ENCODE data around the gene BTAF1.
"Not testable (repeated sequence)": the region's sequence is repeated elsewhere in the genome, so short reads cannot be mapped to it uniquely, and the experiment has no call there.

The BTAF1 gene

DNA sequence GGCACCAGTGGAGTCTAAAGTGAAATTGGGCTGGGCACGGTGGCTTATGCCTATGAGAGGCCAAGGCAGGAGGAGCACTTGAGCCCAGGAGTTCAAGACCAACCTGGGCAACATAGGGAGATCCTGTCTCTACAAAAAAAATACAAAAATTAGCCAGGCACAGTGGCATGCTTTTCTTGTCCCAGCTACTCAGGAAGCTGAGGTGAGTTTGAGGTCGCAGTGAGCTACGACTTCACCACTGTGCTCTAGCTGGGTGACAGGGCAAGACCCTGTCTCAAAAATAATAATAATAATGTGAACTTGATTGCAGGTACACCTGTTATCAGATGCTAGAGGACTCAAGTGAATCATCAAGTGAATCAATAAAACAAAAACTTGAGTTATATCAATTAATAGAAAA, 108.0 kb downstream of the BTAF1 start:
- no peak overlapping the region for H3K27ac Mint-ChIP-seq
- peaks cover 48% of the 10 kb centered on the region for H3K36me3 Mint-ChIP-seq (ENCODE audit: low read depth)
- no peak overlapping the region for H3K4me3 Mint-ChIP-seq
- H3K9me3 Mint-ChIP-seq: no peaks in the 10 kb centered on the region
- H3K4me1 Mint-ChIP-seq (ENCODE audit: low read depth): no peaks in the 10 kb centered on the region
- H3K27me3 Mint-ChIP-seq (ENCODE audit: low read depth): no peaks in the 10 kb centered on the region

- not testable (repeated sequence) for H3K27ac Mint-ChIP-seq; H3K9me3 Mint-ChIP-seq; H3K4me1 Mint-ChIP-seq (ENCODE audit: low read depth); H3K27me3 Mint-ChIP-seq (ENCODE audit: low read depth); H3K4me3 Mint-ChIP-seq
- H3K36me3 Mint-ChIP-seq (ENCODE audit: low read depth): peaks cover 41% of the 10 kb centered on the region
Measured at GRCh38 chr10:92033070-92033469, 109.5 kb downstream of the BTAF1 start.

DNA sequence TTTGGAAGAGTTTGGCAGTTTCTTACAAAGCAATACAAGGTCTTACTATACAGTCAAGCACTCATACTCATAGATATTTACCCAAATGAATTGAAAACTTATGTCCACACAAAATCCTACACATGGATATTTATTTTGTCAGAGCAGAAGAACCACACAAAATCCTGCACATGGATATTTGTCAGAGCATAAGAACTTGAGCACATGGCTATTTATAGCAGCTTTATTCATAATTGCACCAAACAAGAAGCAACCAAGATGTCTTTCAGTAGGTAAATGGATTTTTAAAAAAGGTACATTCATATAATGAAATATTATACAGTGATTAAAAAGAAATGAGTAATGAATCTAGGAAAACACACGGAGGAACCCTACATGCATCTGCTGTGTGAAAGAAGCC, 115.4 kb downstream of the BTAF1 start:
- Mint-ChIP-seq H3K4me1 (ENCODE audit: low read depth) (peaks cover 4% of the 10 kb centered on the region), H3K27me3 (ENCODE audit: low read depth) (no peaks in the 10 kb centered on the region), H3K27ac (no peak overlapping the region), H3K9me3 (no peaks in the 10 kb centered on the region), H3K4me3 (no peak overlapping the region), H3K36me3 (ENCODE audit: low read depth) (peaks cover 16% of the 10 kb centered on the region)

DNA sequence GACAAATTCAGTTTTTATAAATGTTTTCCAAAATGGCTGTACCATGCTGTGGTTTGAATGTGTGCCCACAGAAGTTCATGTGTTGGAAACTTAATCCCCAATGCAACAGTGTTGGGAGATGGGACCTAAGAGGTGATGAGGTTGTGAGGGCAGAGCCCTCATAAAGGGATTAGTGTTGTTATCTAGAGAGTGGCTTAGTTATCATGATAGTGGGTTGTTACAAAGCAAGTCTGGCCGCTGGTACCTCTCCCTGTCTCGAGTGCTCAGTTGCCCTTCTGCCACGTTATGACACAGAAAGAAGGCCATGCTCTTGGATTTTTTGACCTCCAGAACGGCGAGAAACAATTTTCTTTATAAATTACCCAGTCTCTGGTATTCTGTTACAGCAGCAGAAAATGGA, 119.0 kb downstream of the BTAF1 start:
- no peak overlapping the region for H3K4me3 Mint-ChIP-seq
- H3K27ac Mint-ChIP-seq: no peak overlapping the region
- H3K9me3 Mint-ChIP-seq: no peaks in the 10 kb centered on the region
- H3K27me3 Mint-ChIP-seq (ENCODE audit: low read depth): no peaks in the 10 kb centered on the region
- H3K4me1 Mint-ChIP-seq (ENCODE audit: low read depth): peaks cover 7% of the 10 kb centered on the region
- H3K36me3 Mint-ChIP-seq (ENCODE audit: low read depth): peaks cover 3% of the 10 kb centered on the region

GRCh38 chr10:92045641-92046106, 122.1 kb downstream of the BTAF1 start:
- no peak overlapping the region for H3K4me3 Mint-ChIP-seq
- no peaks in the 10 kb centered on the region for H3K27me3 Mint-ChIP-seq (ENCODE audit: low read depth)
- H3K36me3 Mint-ChIP-seq (ENCODE audit: low read depth): peaks cover 1% of the 10 kb centered on the region
- no peak overlapping the region for H3K27ac Mint-ChIP-seq
- peaks cover 17% of the 10 kb centered on the region for H3K4me1 Mint-ChIP-seq (ENCODE audit: low read depth)
- no peaks in the 10 kb centered on the region for H3K9me3 Mint-ChIP-seq

GRCh38 chr10:92047215-92047614, 123.6 kb downstream of the BTAF1 start:
- H3K27me3 Mint-ChIP-seq (ENCODE audit: low read depth): no peaks in the 10 kb centered on the region
- no peak overlapping the region for H3K4me3 Mint-ChIP-seq
- H3K36me3 Mint-ChIP-seq (ENCODE audit: low read depth): peaks cover 3% of the 10 kb centered on the region
- no peak overlapping the region for H3K27ac Mint-ChIP-seq
- peaks cover 13% of the 10 kb centered on the region for H3K4me1 Mint-ChIP-seq (ENCODE audit: low read depth)
- H3K9me3 Mint-ChIP-seq: no peaks in the 10 kb centered on the region

- no peak overlapping the region for H3K4me3 Mint-ChIP-seq
- H3K36me3 Mint-ChIP-seq (ENCODE audit: low read depth): peaks cover 2% of the 10 kb centered on the region
- no peaks in the 10 kb centered on the region for H3K27me3 Mint-ChIP-seq (ENCODE audit: low read depth)
- H3K27ac Mint-ChIP-seq: no peak overlapping the region
- peaks cover 10% of the 10 kb centered on the region for H3K4me1 Mint-ChIP-seq (ENCODE audit: low read depth)
- no peaks in the 10 kb centered on the region for H3K9me3 Mint-ChIP-seq
Measured at GRCh38 chr10:92052088-92052487, 128.5 kb downstream of the BTAF1 start.

- H3K4me1 Mint-ChIP-seq (ENCODE audit: low read depth): peaks cover 8% of the 10 kb centered on the region
- H3K27me3 Mint-ChIP-seq (ENCODE audit: low read depth): no peaks in the 10 kb centered on the region
- no peaks in the 10 kb centered on the region for H3K9me3 Mint-ChIP-seq
- no peak overlapping the region for H3K4me3 Mint-ChIP-seq
- H3K36me3 Mint-ChIP-seq (ENCODE audit: low read depth): peaks cover 2% of the 10 kb centered on the region
- no peak overlapping the region for H3K27ac Mint-ChIP-seq
Measured at GRCh38 chr10:92052741-92053140, 129.2 kb downstream of the BTAF1 start.

GRCh38 chr10:92054807-92055206, 131.2 kb downstream of the BTAF1 start:
- Mint-ChIP-seq H3K27me3 (ENCODE audit: low read depth) (no peaks in the 10 kb centered on the region), H3K4me1 (ENCODE audit: low read depth) (no peaks in the 10 kb centered on the region), H3K9me3 (no peaks in the 10 kb centered on the region), H3K4me3 (no peak overlapping the region), H3K27ac (no peak overlapping the region), H3K36me3 (ENCODE audit: low read depth) (peaks cover 2% of the 10 kb centered on the region)

DNA sequence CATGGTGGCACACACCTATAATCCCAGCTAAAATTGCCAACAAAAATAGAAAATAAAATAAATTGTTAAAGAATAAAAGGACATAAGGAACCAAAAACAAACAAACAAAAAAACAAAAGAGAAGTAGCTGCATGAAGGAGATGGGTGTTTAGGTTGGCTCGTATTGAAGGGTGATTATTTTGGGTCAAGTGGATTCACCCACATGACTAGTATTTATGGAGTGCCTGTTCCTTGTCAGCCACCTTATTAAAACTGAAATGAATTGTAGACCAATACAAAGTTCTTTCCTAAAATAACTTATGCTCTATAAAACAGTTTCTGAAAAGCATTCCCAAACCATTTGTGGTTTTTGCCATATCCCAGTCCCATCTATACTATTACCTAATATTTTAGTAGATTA, 138.7 kb downstream of the BTAF1 start:
- H3K4me3 Mint-ChIP-seq: no peak overlapping the region
- H3K36me3 Mint-ChIP-seq (ENCODE audit: low read depth): no peaks in the 10 kb centered on the region
- H3K9me3 Mint-ChIP-seq: no peaks in the 10 kb centered on the region
- H3K4me1 Mint-ChIP-seq (ENCODE audit: low read depth): no peaks in the 10 kb centered on the region
- H3K27me3 Mint-ChIP-seq (ENCODE audit: low read depth): no peaks in the 10 kb centered on the region
- no peak overlapping the region for H3K27ac Mint-ChIP-seq

DNA sequence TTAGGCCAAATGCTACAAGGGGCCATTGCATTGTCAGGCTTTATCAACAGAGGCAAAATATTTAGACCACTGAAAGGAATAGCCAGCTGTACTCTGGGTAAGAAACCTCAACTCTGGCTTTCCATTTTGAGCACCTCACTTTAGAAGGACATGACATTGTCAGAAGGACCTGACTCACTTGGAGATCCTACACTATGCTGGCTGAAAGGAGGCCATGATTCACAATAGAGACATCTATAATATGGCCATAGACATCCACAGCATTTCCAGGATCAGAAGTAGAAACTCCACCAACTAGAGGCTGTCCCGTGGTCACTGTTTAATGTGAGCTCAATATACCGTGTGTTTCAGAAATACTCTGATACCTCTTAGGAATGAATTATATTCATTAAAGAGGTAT, 140.9 kb downstream of the BTAF1 start:
- Mint-ChIP-seq H3K4me3 (no peak overlapping the region), H3K27ac (no peak overlapping the region), H3K27me3 (ENCODE audit: low read depth) (no peaks in the 10 kb centered on the region), H3K36me3 (ENCODE audit: low read depth) (no peaks in the 10 kb centered on the region), H3K4me1 (ENCODE audit: low read depth) (no peaks in the 10 kb centered on the region), H3K9me3 (no peaks in the 10 kb centered on the region)

GRCh38 chr10:92066386-92066785, 142.8 kb downstream of the BTAF1 start:
- no peak overlapping the region for H3K4me3 Mint-ChIP-seq
- H3K4me1 Mint-ChIP-seq (ENCODE audit: low read depth): no peaks in the 10 kb centered on the region
- no peaks in the 10 kb centered on the region for H3K36me3 Mint-ChIP-seq (ENCODE audit: low read depth)
- H3K27ac Mint-ChIP-seq: no peak overlapping the region
- H3K27me3 Mint-ChIP-seq (ENCODE audit: low read depth): no peaks in the 10 kb centered on the region
- no peaks in the 10 kb centered on the region for H3K9me3 Mint-ChIP-seq

GRCh38 chr10:92068900-92069299, 145.3 kb downstream of the BTAF1 start:
- Mint-ChIP-seq H3K36me3 (ENCODE audit: low read depth) (no peaks in the 10 kb centered on the region), H3K4me3 (no peak overlapping the region), H3K27me3 (ENCODE audit: low read depth) (no peaks in the 10 kb centered on the region)

DNA sequence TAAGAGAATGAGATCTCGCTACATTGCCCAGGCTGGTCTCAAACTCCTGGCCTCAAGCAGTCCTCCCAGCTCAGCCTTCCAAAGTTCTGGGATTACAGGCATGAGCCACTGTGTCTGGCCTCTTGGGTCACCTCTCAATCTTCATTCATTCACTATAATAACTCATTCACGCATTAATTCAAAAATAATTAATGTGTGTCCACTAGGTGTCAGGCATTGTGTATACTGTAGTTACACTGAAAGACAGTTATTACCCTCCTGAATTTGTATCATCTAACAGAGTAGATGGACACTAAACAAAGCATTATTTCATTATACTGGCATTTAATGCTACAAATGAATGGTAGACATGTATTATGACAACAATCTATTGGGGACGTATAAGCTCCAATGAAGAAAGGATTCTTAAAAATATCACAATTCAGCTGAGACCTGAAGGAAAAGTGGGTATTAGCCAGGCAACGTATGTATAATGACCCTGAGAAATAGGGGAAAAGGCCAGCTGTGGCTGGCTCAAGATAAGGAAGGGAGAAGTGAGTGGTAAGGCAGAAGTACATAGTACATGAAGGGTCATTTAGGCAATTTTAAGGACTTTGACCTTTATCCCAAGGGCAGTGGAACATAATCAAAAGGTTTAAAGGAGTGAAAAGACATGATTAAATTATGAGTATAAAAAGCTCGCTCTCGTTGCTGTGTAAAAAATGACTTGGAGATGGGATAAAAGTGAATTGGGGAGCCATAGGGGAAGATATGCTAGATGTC, 150.7 kb downstream of the BTAF1 start:
- Mint-ChIP-seq H3K4me1 (ENCODE audit: low read depth) (no peaks in the 10 kb centered on the region), H3K27ac (no peak overlapping the region), H3K27me3 (ENCODE audit: low read depth) (no peaks in the 10 kb centered on the region), H3K36me3 (ENCODE audit: low read depth) (no peaks in the 10 kb centered on the region), H3K4me3 (no peak overlapping the region), H3K9me3 (no peaks in the 10 kb centered on the region)

More at GRCh38 chr10:92068900-92069299, 145.3 kb downstream of the BTAF1 start:
- no peaks in the 10 kb centered on the region for H3K9me3 Mint-ChIP-seq
- H3K4me1 Mint-ChIP-seq (ENCODE audit: low read depth): no peaks in the 10 kb centered on the region
- H3K27ac Mint-ChIP-seq: no peak overlapping the region

GRCh38 chr10:92075829-92076228, 152.3 kb downstream of the BTAF1 start:
- H3K9me3 Mint-ChIP-seq: no peaks in the 10 kb centered on the region
- no peaks in the 10 kb centered on the region for H3K4me1 Mint-ChIP-seq (ENCODE audit: low read depth)
- H3K36me3 Mint-ChIP-seq (ENCODE audit: low read depth): peaks cover 2% of the 10 kb centered on the region
- H3K4me3 Mint-ChIP-seq: no peak overlapping the region
- no peak overlapping the region for H3K27ac Mint-ChIP-seq
- H3K27me3 Mint-ChIP-seq (ENCODE audit: low read depth): no peaks in the 10 kb centered on the region
